Adrenal gland (tissue), 12 donors: ENCODE measurements around the gene PTAR1. TPM values are rescaled to one million over a fixed set of nuclear protein-coding genes. Genes with fewer than 3 reads are reported as not detected.

ENCODE experiments used
- DNase-seq, 7 donors: peaks; one replicate each; pipeline ENCODE4 v3.0.0-alpha.2; 2019 to 2020
- H3K27ac ChIP-seq, 5 donors: fragments of 200-600 bp; sonication (generic) in 4 of 5; 1 replicate in 3 of 5; 2 replicates in 2 of 5; pipeline versions ENCODE4 v1.5.1 to v1.8.0; 2016 to 2020; ENCODE audit warnings: mild to moderate bottlenecking in 1 of 5
- H3K27me3 ChIP-seq: fragments of 200-600 bp; 2 replicates; pipeline ENCODE4 v1.8.0; 2021
- H3K36me3 ChIP-seq, 2 donors: fragments of 200-600 bp; replicated peaks in 1 of 2; 1 replicate in 1 of 2; 2 replicates in 1 of 2; pipeline versions ENCODE4 v1.5.1 to v1.8.0; 2018 to 2022
- H3K4me1 ChIP-seq, 2 donors: fragments of 200-600 bp; replicated peaks in 1 of 2; 1 replicate in 1 of 2; 2 replicates in 1 of 2; pipeline versions ENCODE4 v1.5.1 to v1.8.0; 2018 to 2021
- H3K4me3 ChIP-seq, 4 donors: fragments of 200-600 bp; sonication (generic) in 3 of 4; one replicate each; pipeline ENCODE4 v1.5.1; 2016 to 2018
- H3K9me3 ChIP-seq, 3 donors: fragments of 200-600 bp; sonication (generic) in 1 of 3; replicated peaks in 1 of 3; 1 replicate in 2 of 3; 2 replicates in 1 of 3; pipeline versions ENCODE4 v1.5.1 to v1.8.0; 2016 to 2021
- CTCF ChIP-seq, 6 experiments: fragments of 450-650 bp in 4 of 6; fragments of 200-600 bp in 2 of 6; sonication (generic) in 1 of 6; IDR thresholded peaks; 1 replicate in 5 of 6; 2 replicates in 1 of 6; pipeline versions ENCODE4 v1.5.1 to v1.8.0; 2016 to 2021; ENCODE audit warnings: antibody characterized with exemption in 6 of 6, mild to moderate bottlenecking in 2 of 6, moderate library complexity in 1 of 6
- POLR2A ChIP-seq, 2 donors: fragments of 450-650 bp; IDR thresholded peaks; one replicate each; pipeline ENCODE4 v1.6.1; 2017; ENCODE audit warnings: antibody characterized with exemption in 2 of 2, mild to moderate bottlenecking in 2 of 2, moderate library complexity in 1 of 2
- WGBS, 4 donors: extraction: QIAGEN DNeasy Blood & Tissue Kit in 2 of 4; methylation state at CpG; one replicate each; pipeline versions ENCODE4 v1.1.5 to v1.1.7; 2013 to 2017; 5-methylcytosine and 5-hydroxymethylcytosine counted together
- intact Hi-C, 2 donors: fragments of 100-400 bp; cut with DNase I; formaldehyde crosslinking; loops; one replicate each; pipeline versions ENCODE4 v1.14.1 to v1.15.0; 2022 to 2023
- polyA plus RNA-seq, 3 donors: library from polyadenylated mRNA; stranded (reverse); fragments of 200-250 nt in 2 of 3; fragments of 350-450 nt in 1 of 3; fragmentation: Illumina TruSeq in 1 of 3; extraction: RNeasy Lipid Tissue Mini Kit (QIAGEN cat#74804) in 1 of 3; gene quantifications; one replicate each; pipeline ENCODE4 v1.2.3, GENCODE V29; 2013 to 2014
- total RNA-seq, 9 donors: library from RNA; depleted of rRNA in 4 of 9; stranded (reverse); fragments of >200 nt in 4 of 9; fragments of 120-200 nt in 1 of 9; fragmentation: NEBNext Ultra II Directional in 1 of 9; extraction: Animal tissue kit (Norgen Biotek cat#: 25700) in 1 of 9; gene quantifications; one replicate each; pipeline versions ENCODE4 v1.1.0 to v1.2.4, GENCODE V29; 2013 to 2023
- donor health status: healthy with polysubstance abuse.
- donor health status: Bipolar disorder and iron deficiency.
- donor health status: DM: yes; HTN: yes; CAD: no.
- donor health status: DM: no; HTN: no; CAD: no.
- donor health status: DM: no; HTN: no; CAD: no.
- donor health status: DM: yes; HTN: yes; CAD: no.

The PTAR1 gene
- total and polyA plus RNA-seq, 12 donors: 3.7 to 70.4 (median 37.2) TPM

- no peak for DNase-seq
- H3K27ac ChIP-seq: no peak overlapping the region
- intact Hi-C loops: no loop called here
- TF ChIP-seq POLR2A (IDR thresholded peaks at IDR 0.05): no peak
- TF ChIP-seq CTCF (IDR thresholded peaks at IDR 0.05): no peak
- H3K9me3 ChIP-seq: no peaks in the 10 kb centered on the region
- H3K27me3 ChIP-seq: no peaks in the 10 kb centered on the region
- WGBS, 4 donors: 72 to 78% (median 72%) methylated on average over 2 of the region's 2 CpGs
- H3K4me1 ChIP-seq: no peaks in the 10 kb centered on the region
- no peaks in the 10 kb centered on the region for H3K36me3 ChIP-seq
- H3K4me3 ChIP-seq: no peak overlapping the region
Measured at GRCh38 chr9:69660304-69660703, 99.5 kb downstream of the PTAR1 start.

Other genes starting within 250 kb of the PTAR1 start
- gene APBA1, start 87.6 kb downstream of the PTAR1 start, total RNA-seq: 1 to 10 TPM; 1.6 to 6.4 (median 4.0) TPM
- 1 to 10 TPM in 2 of 3 donors, under 1 TPM in 1; 0.64 to 2.2 (median 1.8) TPM for gene APBA1, start 87.6 kb downstream of the PTAR1 start, polyA plus RNA-seq
- gene CFAP95, start 60.8 kb upstream of the PTAR1 start, total RNA-seq: under 1 TPM in 1 of 9 donors, not detected in 8; 0.83 TPM
- gene CFAP95, start 60.8 kb upstream of the PTAR1 start, polyA plus RNA-seq: 1 to 10 TPM in 1 of 3 donors, under 1 TPM in 2; 0.17 to 1.1 (median 0.97) TPM